Vagina (tissue), 2 donors: Measurements from ENCODE around the gene PDE11A.

Experiments used
- CTCF ChIP-seq, 3 experiments: fragments of 450-650 bp in 2 of 3; fragments of 200-600 bp in 1 of 3; sonication (generic) in 1 of 3; IDR thresholded peaks; one replicate each; pipeline ENCODE4 v1.5.1; 2017 to 2019; ENCODE audit warnings: antibody characterized with exemption in 3 of 3, mild to moderate bottlenecking in 2 of 3, moderate library complexity in 2 of 3
- POLR2A ChIP-seq, 2 donors: fragments of 450-650 bp; IDR thresholded peaks; one replicate each; pipeline ENCODE4 v1.6.1; 2017; ENCODE audit warnings: antibody characterized with exemption in 2 of 2, mild to moderate bottlenecking in 2 of 2, moderate library complexity in 2 of 2
- POLR2AphosphoS5 ChIP-seq, 2 donors: sonication (generic); formaldehyde crosslinking; IDR thresholded peaks; one replicate each; pipeline ENCODE4 v1.9.0; 2017; ENCODE audit warnings: antibody characterized with exemption in 2 of 2, mild to moderate bottlenecking in 2 of 2, low read depth in 1 of 2; ENCODE audit not compliant: insufficient read depth in 1 of 2

- TF ChIP-seq CTCF (IDR thresholded peaks at IDR 0.05) = no peak
- TF ChIP-seq POLR2A (IDR thresholded peaks at IDR 0.05) = no peak
- TF ChIP-seq POLR2AphosphoS5 (IDR thresholded peaks at IDR 0.05; ENCODE audit: insufficient read depth in 1 of 2, low read depth in 1 of 2) = no peak
Measured at GRCh38 chr2:177917169-177917568, 155.4 kb downstream of the PDE11A start.
